GM19193 (cell line): Measurements from ENCODE around the gene FIBCD1.

Source experiments
- POLR2A ChIP-seq: IDR thresholded peaks from 4 replicates; pipeline ENCODE4 v1.6.1; 2011; ENCODE audit not compliant: insufficient read depth, insufficient read length; ENCODE audit errors: extremely low read depth

Gene FIBCD1

DNA sequence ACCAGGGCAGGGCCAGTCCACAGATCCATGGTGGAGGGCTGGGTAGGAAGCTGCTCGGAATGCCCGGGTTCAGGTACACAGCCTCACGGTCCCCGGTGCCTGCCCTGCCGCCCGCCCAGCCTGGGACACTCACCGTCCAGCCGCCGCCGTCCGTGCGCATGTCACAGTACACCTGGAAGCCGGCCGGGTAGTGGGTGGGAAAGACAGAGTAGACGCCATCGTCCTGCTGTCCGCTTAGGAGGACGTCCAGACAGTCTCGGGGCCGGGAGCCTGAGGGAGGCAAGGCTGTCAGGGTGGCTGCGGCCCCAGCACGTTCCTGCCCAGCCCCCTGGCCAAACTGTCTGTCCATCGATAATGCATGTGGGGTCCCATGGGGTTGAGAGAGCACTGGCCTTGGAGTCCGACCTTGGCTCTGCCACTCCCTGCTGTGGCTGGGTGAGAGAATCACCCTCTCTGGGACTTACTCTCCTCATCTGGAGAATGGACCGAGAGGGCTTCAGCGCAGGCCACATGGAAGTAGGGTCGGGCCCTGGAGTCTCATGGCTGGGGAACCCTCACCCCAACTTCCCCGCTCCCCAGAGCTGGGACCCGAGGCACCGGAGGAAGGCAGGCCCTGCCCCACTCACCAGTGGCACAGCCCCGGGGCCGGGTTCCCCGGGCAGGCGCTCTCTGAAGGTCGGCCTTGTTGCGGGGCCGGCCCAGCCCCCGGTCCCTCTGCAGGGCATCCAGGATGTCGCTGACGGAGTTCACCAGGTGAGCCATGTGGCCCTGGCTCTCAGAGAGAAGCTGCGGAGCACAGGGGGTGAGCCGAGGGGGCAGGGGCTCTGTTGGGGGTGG, 15.2 kb downstream of the FIBCD1 start:
- TF ChIP-seq POLR2A, result no peak

DNA sequence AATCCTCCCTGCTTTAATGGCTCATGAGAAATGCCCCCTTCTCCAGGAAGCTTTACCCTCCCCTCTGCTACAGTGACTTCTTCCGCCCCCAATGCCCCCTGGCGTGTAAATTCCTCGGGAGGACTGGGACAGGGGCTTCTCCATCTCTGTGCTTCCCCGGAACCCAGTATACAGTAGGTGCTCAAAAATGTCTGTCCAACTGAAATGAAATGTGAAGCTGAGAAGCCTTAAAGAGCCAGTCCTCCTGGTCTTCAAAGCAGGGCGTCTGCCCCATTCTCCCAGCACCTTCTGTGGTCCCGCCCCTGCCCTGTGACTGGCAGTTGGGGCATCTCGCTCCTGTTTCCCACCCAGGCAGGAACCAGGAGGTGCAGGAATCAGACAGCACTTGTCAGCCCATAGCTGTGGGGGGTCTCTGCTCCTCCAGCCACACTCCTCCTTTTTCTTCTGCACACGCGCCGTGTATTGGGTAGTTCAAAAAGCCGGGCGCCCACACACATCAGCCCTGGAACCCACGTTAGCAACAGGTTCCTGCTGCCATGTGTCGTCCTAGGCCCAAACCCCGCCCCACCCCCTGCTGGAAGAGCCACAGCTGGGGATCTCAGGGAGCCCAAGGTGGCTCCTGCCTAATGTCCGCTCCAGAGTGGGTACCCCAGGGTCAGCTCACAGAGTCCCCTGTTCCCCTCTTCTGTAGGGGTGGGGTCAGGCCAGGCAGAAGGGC, 16.0 kb downstream of the FIBCD1 start:
- no peak for TF ChIP-seq POLR2A

DNA sequence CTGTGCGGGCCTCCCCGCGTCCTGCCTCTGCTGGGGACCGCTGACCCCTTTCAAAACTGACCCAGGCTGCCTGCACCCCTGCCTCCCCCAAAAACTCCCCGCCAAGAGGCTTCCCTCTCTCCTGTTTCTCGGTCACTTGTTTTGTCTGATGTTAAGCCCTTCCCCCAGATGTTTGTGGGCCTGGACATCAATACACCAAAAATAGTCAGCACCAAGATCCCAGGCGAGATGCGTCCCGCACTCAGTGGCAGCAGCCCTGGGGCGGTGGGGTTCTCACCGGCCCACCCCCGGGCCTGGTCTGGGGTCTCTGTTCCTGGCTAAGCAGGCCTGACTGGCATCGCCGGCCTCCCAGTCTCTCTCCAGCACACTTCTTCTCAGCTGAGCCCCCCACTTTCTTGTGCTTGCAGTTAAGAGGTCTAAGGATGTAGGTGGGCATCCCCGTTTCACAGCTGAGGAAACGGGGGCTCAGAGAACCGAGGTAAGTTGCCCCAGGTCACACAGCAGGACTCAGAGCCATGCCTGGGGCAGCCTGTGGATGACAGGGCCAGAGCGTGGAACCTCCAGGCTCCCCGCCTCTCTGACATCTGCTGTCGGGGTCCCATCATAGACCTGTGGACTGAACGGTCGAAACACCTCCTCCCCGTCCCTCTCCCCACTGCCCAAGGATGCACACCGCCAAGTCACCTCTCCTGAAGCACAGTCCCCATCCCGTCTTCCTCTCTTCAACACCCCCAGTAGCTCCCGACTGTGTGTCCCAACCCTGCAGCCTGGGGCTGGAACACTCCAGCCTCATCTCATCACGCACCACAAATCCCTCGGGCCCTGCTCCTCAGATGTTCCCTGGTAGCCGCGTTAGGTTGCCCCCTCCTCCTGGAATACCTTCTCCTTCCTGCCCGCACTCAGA, 16.8 kb downstream of the FIBCD1 start:
- no peak for TF ChIP-seq POLR2A

GRCh38 chr9:130921300-130921988, 17.6 kb downstream of the FIBCD1 start:
- no peak for TF ChIP-seq POLR2A

- no peak for TF ChIP-seq POLR2A
These were observed 18.2 kb downstream of the FIBCD1 start for GRCh38 chr9:130920762-130921299.

DNA sequence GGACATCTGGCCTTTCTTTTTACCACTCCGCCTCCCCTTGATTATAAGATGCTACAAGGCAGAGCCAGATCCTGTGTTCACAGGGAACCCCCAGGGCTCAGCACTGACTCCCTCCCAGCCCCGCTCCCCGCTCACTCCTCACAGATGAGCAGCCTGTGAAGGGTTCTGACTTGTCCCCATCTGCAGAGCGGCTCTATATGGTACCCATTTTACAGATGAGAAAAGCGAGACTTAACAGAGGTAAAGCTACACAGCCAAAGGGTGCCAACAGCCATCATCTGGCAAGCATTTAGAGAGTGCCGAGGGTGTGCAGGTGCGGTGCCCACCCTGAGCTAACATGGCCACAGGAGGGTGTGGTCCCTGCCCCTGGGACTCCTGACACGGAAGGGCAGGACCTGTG, 18.8 kb downstream of the FIBCD1 start:
- no peak for TF ChIP-seq POLR2A

GRCh38 chr9:130919559-130920145, 19.4 kb downstream of the FIBCD1 start:
- TF ChIP-seq POLR2A, result no peak

DNA sequence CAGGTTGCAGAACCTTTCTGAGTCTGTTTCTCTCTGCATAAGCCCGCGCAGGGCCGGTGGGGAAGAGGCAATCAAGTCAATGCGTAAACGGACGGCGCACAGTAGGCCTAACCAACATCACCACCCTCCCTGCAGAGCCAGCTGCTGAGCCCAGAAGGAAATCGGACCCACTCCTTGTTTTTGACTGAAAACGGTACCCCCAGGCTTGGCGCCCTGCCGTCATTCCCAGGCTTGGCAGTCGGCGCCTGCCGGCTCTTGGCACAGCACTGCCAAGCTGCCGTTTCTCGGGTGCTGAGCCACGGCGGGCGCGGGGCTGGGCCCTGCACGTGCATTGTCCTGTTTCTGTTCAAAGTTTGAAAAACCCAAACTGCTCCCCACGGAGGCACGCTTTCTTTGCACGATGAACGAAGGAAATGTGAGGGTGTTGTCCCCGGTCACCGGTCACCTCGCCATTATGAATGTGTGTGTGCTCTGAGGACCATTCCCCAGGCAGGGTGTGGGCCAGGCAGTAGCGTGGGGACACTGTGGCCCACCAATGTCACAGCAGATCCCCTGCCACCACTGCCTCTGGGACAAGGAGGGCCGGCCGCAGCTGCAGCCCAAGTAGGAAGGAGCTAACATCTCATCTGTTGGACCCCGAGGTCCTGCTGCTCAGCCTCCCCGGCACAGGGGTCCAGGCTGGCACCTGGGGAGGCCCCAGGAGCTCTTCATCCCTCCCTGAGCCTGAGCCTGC, 20.1 kb downstream of the FIBCD1 start:
- no peak for TF ChIP-seq POLR2A

- TF ChIP-seq POLR2A, result no peak
These were observed 20.8 kb downstream of the FIBCD1 start for GRCh38 chr9:130918101-130918825.

- TF ChIP-seq POLR2A, result no peak
These were observed 21.7 kb downstream of the FIBCD1 start for GRCh38 chr9:130917168-130917960.

DNA sequence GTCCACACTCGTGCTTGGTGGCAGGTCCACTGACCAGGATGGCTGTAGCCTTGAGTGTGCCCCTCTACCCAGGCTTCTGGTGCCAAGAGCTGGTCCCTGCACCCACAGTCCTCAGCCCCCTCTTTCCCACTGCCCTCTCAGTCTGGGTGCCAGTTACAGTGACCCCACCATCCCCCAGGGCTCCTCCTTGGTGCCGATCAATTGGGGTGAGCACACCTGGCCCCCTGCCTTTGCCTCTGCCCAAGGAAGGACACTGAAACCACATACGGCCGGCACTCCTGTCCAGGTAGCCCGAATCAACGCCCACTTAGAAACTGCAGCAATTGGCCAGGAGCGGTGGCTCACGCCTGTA, 24.0 kb downstream of the FIBCD1 start:
- no peak for TF ChIP-seq POLR2A
